Stimulated activated CD4-positive, alpha-beta T cell treated with anti-CD3 and anti-CD28 coated beads, Interleukin-2, amount 100 ng/mL, for 24 hours (primary cell): Measurements from ENCODE around the gene PRPF6.

Source experiments
- DNase-seq, 2 donors: peaks; one replicate each; pipeline ENCODE4 v3.0.0-alpha.2; 2020

The PRPF6 gene

GRCh38 chr20:64049878-64050260 lies 68.9 kb downstream of the PRPF6 start:
- no peak for DNase-seq

GRCh38 chr20:64050261-64051032 lies 69.5 kb downstream of the PRPF6 start:
- no peak for DNase-seq

GRCh38 chr20:64051033-64051452 lies 70.1 kb downstream of the PRPF6 start:
- DNase-seq = no peak

GRCh38 chr20:64051561-64052325 lies 70.8 kb downstream of the PRPF6 start:
- no peak for DNase-seq

GRCh38 chr20:64052326-64052722 lies 71.4 kb downstream of the PRPF6 start:
- DNase-seq = no peak

- no peak for DNase-seq
Measured at GRCh38 chr20:64052987-64053840, 72.3 kb downstream of the PRPF6 start.

- no peak for DNase-seq
Measured at GRCh38 chr20:64053841-64054661, 73.1 kb downstream of the PRPF6 start.

GRCh38 chr20:64055396-64055892 lies 74.5 kb downstream of the PRPF6 start:
- DNase-seq = no peak

- no peak for DNase-seq
Measured at GRCh38 chr20:64055893-64056638, 75.1 kb downstream of the PRPF6 start.

- no peak for DNase-seq
Measured at GRCh38 chr20:64056639-64056888, 75.6 kb downstream of the PRPF6 start.

GRCh38 chr20:64056889-64057627 lies 76.1 kb downstream of the PRPF6 start:
- no peak for DNase-seq

- peak; percentile 89 to 90 for DNase-seq
Measured at GRCh38 chr20:64057628-64058498, 76.9 kb downstream of the PRPF6 start.

GRCh38 chr20:64058536-64058935 lies 77.6 kb downstream of the PRPF6 start:
- DNase-seq = no peak

GRCh38 chr20:64062276-64062595 lies 81.3 kb downstream of the PRPF6 start:
- DNase-seq = no peak

GRCh38 chr20:64062596-64063388 lies 81.9 kb downstream of the PRPF6 start, which contains the start of gene TCEA2:
TSS of gene TCEA2 (plus strand) at chr20:64063198. CDS start at chr20:64063313, 115 bp downstream.
- DNase-seq = peak; percentile 95 to 97

GRCh38 chr20:64063389-64064144 lies 82.6 kb downstream of the PRPF6 start:
- peak; percentile 60 to 64 for DNase-seq

- DNase-seq = no peak
Measured at GRCh38 chr20:64064145-64064698, 83.3 kb downstream of the PRPF6 start.
